SK-N-SH (cell line): ENCODE results near the gene TTC17. TPM values are rescaled to one million over a fixed set of nuclear protein-coding genes. Genes with fewer than 3 reads are reported as not detected.

Experiments used
- CTCF ChIA-PET: fragments of 300-600, 350-600 bp; formaldehyde crosslinking; extraction: SDS; loops from one replicate; lab custom pipeline; 2021; lab: Yijun Ruan, JAX
- POLR2A ChIA-PET: fragments of 350-600 bp; sonication (Branson Sonifier 250); formaldehyde crosslinking; extraction: SDS; loops from one replicate; lab custom pipeline; 2020; ENCODE audit warnings: antibody characterized with exemption, inconsistent platforms; lab: Yijun Ruan, JAX
- DNase-seq: peaks from one replicate; pipeline ENCODE4 v3.0.0; 2012
- H2AFZ ChIP-seq: fragments of 200-600 bp; sonication (generic); 2 replicates; pipeline ENCODE4 v1.8.1; 2016; ENCODE audit warnings: antibody characterized with exemption, mild to moderate bottlenecking, low read depth
- H3F3A ChIP-seq: fragments of 200-600 bp; sonication (generic); replicated peaks from 2 replicates; pipeline ENCODE3; 2016; ENCODE audit warnings: antibody characterized with exemption, mild to moderate bottlenecking; ENCODE audit not compliant: insufficient read depth
- H3K27ac ChIP-seq, 2 experiments: fragments of 200-500 bp in 1 of 2; fragments of 200-600 bp in 1 of 2; sonication (Bioruptor generic) in 1 of 2; sonication (generic), shearing (Covaris generic) in 1 of 2; 2 replicates each; pipeline versions ENCODE4 v1.5.1 to v1.6.1; 2014 to 2016; ENCODE audit warnings: low read depth in 2 of 2, inconsistent platforms in 1 of 2, low read length in 1 of 2, mild to moderate bottlenecking in 1 of 2, mixed read lengths in 1 of 2
- H3K27me3 ChIP-seq: fragments of 200-600 bp; sonication (generic), shearing (Covaris generic); 2 replicates; pipeline ENCODE4 v1.6.1; 2016; ENCODE audit warnings: mixed run types; ENCODE audit not compliant: insufficient read depth
- H3K36me3 ChIP-seq, 2 experiments: fragments of 200-500 bp in 1 of 2; fragments of 200-600 bp in 1 of 2; sonication (Bioruptor generic) in 1 of 2; sonication (generic) in 1 of 2; replicated peaks in 1 of 2; 2 replicates each; pipeline versions ENCODE3 to v1.5.1; 2014 to 2016; ENCODE audit warnings: low read length in 1 of 2, mild to moderate bottlenecking in 1 of 2; ENCODE audit not compliant: insufficient read depth in 2 of 2, control insufficient read depth in 1 of 2
- H3K4me1 ChIP-seq, 2 experiments: fragments of 200-500 bp in 1 of 2; fragments of 200-600 bp in 1 of 2; sonication (Bioruptor generic) in 1 of 2; sonication (generic), shearing (Covaris generic) in 1 of 2; 2 replicates each; pipeline versions ENCODE4 v1.5.1 to v1.6.1; 2014 to 2016; ENCODE audit warnings: low read depth in 1 of 2, low read length in 1 of 2, mixed run types in 1 of 2; ENCODE audit not compliant: insufficient read depth in 2 of 2, control insufficient read depth in 1 of 2
- H3K4me2 ChIP-seq: fragments of 200-600 bp; sonication (generic), shearing (Covaris generic); 2 replicates; pipeline ENCODE4 v1.6.1; 2017; ENCODE audit warnings: mixed run types
- H3K4me3 ChIP-seq, 2 experiments: fragments of 200-500 bp in 1 of 2; fragments of 200-600 bp in 1 of 2; sonication (Bioruptor generic) in 1 of 2; sonication (generic), shearing (Covaris generic) in 1 of 2; 2 replicates each; pipeline versions ENCODE4 v1.5.1 to v1.8.1; 2014 to 2016; ENCODE audit warnings: low read depth in 2 of 2, inconsistent platforms in 1 of 2, low read length in 1 of 2, mild to moderate bottlenecking in 1 of 2, mixed read lengths in 1 of 2, moderate library complexity in 1 of 2
- H3K79me2 ChIP-seq: fragments of 200-600 bp; sonication (generic); 2 replicates; pipeline ENCODE4 v1.8.1; 2017; ENCODE audit warnings: mild to moderate bottlenecking; ENCODE audit not compliant: insufficient read depth
- H3K9ac ChIP-seq: fragments of 200-600 bp; sonication (generic); 2 replicates; pipeline ENCODE4 v1.6.1; 2017; ENCODE audit warnings: mixed run types
- H3K9me2 ChIP-seq: fragments of 200-600 bp; sonication (generic); 2 replicates; pipeline ENCODE4 v1.6.1; 2017; ENCODE audit warnings: mixed run types
- H3K9me3 ChIP-seq: fragments of 200-600 bp; sonication (generic); 2 replicates; pipeline ENCODE4 v1.6.1; 2017; ENCODE audit warnings: mixed run types, mild to moderate bottlenecking, moderate library complexity
- H4K20me1 ChIP-seq: fragments of 200-600 bp; sonication (generic); 2 replicates; pipeline ENCODE4 v1.6.1; 2017; ENCODE audit warnings: mild to moderate bottlenecking, mixed run types; ENCODE audit not compliant: insufficient read depth
- CHD2 ChIP-seq: fragments of 150-350 bp; IDR thresholded peaks from 2 replicates; pipeline ENCODE4 v1.6.1; 2018; ENCODE audit warnings: low read length; ENCODE audit not compliant: partially characterized antibody
- ELF1 ChIP-seq: IDR thresholded peaks from 2 replicates; pipeline ENCODE4 v1.4.0; 2012
- EP300 ChIP-seq, 2 experiments: IDR thresholded peaks; 2 replicates each; pipeline versions ENCODE4 v1.4.0 to v1.6.1; 2012; ENCODE audit warnings: borderline replicate concordance in 1 of 2, low read depth in 1 of 2, low read length in 1 of 2
- EZH2phosphoT487 ChIP-seq: fragments of 200-600 bp; sonication (generic); IDR thresholded peaks from 2 replicates; pipeline ENCODE4 v1.6.1; 2017; ENCODE audit warnings: low read depth, mixed run types, mild to moderate bottlenecking, antibody characterized with exemption, moderate library complexity, borderline replicate concordance
- FOSL2 ChIP-seq: IDR thresholded peaks from 2 replicates; pipeline ENCODE4 v1.4.0; 2012; ENCODE audit warnings: low read depth, mild to moderate bottlenecking, moderate library complexity, borderline replicate concordance
- FOXJ3 ChIP-seq: sonication (generic); formaldehyde crosslinking; IDR thresholded peaks from 2 replicates; pipeline ENCODE4 v1.5.1; 2020; ENCODE audit warnings: mild to moderate bottlenecking, missing genetic modification reagents
- FOXM1 ChIP-seq: IDR thresholded peaks from 2 replicates; pipeline ENCODE4 v1.4.0; 2012; ENCODE audit warnings: low read depth, mild to moderate bottlenecking
- GABPA ChIP-seq: IDR thresholded peaks from 2 replicates; pipeline ENCODE4 v1.4.0; 2012; ENCODE audit warnings: low read depth, mild to moderate bottlenecking
- GATA2 ChIP-seq: sonication (generic); formaldehyde crosslinking; IDR thresholded peaks from 2 replicates; pipeline ENCODE4 v1.5.0; 2020; ENCODE audit warnings: mild to moderate bottlenecking, missing genetic modification reagents
- JUND ChIP-seq: IDR thresholded peaks from 2 replicates; pipeline ENCODE4 v1.4.0; 2012
- MEF2A ChIP-seq: IDR thresholded peaks from 2 replicates; pipeline ENCODE4 v1.4.0; 2012; ENCODE audit warnings: low read depth, borderline replicate concordance
- NFIC ChIP-seq: IDR thresholded peaks from 2 replicates; pipeline ENCODE4 v1.4.0; 2012; ENCODE audit warnings: borderline replicate concordance
- PBX3 ChIP-seq: IDR thresholded peaks from 2 replicates; pipeline ENCODE4; 2012
- REST ChIP-seq: IDR thresholded peaks from 2 replicates; pipeline ENCODE4 v1.6.1; 2012; ENCODE audit warnings: mild to moderate bottlenecking, low read depth, low read length, moderate library complexity
- TAF1 ChIP-seq: IDR thresholded peaks from 2 replicates; pipeline ENCODE4 v1.6.1; 2012; ENCODE audit warnings: low read depth, mild to moderate bottlenecking, low read length, moderate library complexity, borderline replicate concordance
- TEAD4 ChIP-seq: IDR thresholded peaks from 2 replicates; pipeline ENCODE4 v1.4.0; 2012; ENCODE audit warnings: mild to moderate bottlenecking, borderline replicate concordance; ENCODE audit not compliant: insufficient read depth
- WGBS: methylation state at CpG from one replicate; pipeline ENCODE4 v1.1.6; 2017; ENCODE audit warnings: low lambda C conversion rate; 5-methylcytosine and 5-hydroxymethylcytosine counted together
- polyA plus RNA-seq, 3 experiments: library from polyadenylated mRNA; depleted of rRNA; stranded (reverse); fragments of >200 nt; gene quantifications; 2 replicates each; pipeline ENCODE4 v1.2.3, GENCODE V29; 2012
- TF ChIP-seq, protein P1 (sequence below): IDR thresholded peaks from 2 replicates; pipeline ENCODE4 v1.4.0; 2012; ENCODE audit warnings: low read depth
- TF ChIP-seq, protein P2 (sequence below): fragments of 200-600 bp; sonication (generic); IDR thresholded peaks from 2 replicates; pipeline ENCODE4 v1.6.1; 2017; ENCODE audit warnings: antibody characterized with exemption, mild to moderate bottlenecking, moderate library complexity

Gene TTC17
- polyA plus RNA-seq, 1 of the 3 experiments (the other 2 are of a cell fraction), result 66.0 TPM

GRCh38 chr11:43367382-43368178 is 8.9 kb downstream of the TTC17 start:
- Histone ChIP-seq H3K4me2 (no peak overlapping the region), H3K4me3 (no peak overlapping the region), H3K27me3 (no peaks in the 10 kb centered on the region), H3K9ac (no peak overlapping the region), H3K79me2 (peaks cover 99% of the 10 kb centered on the region), H4K20me1 (peaks cover 53% of the 10 kb centered on the region), H3K9me3 (no peaks in the 10 kb centered on the region), H3K4me1 (no peaks in the 10 kb centered on the region; a peak in 1 of 4 replicates), H3K9me2 (no peaks in the 10 kb centered on the region), H3F3A (no peaks in the 10 kb centered on the region), H3K36me3 (peaks cover 11 to 25% of the 10 kb centered on the region in 2 experiments), H2AFZ (no peak overlapping the region), H3K27ac (no peak overlapping the region)
- CTCF ChIA-PET, result no interaction called here
- POLR2A ChIA-PET, result no interaction called here
- DNase-seq, result no peak
- TF ChIP-seq EZH2phosphoT487 (no peak), GABPA (no peak), FOXM1 (no peak)
- WGBS, result 91% methylated on average over 7 of the region's 7 CpGs

DNA sequence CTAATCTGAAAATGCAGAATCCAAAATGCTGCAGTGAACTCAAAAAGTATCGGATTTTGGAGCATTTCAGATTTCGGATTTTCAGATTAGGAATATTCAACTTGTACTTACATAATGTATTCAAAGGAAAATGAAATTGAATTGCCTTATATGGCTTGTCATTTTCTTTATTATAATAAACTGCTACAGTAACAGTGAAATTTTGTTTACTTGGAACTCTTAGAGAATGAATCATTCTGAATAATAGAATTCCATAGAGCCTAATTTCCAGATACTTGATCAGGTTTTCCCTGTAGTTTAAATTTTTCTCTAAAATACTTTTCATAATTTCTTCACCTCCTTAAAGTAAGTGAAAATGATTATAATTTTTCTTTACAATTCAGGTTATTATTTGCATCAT is 17.3 kb downstream of the TTC17 start:
- Histone ChIP-seq H3K9me2 (no peaks in the 10 kb centered on the region), H3K4me1 (no peaks in the 10 kb centered on the region), H3K9ac (no peak overlapping the region), H3K36me3 (peaks cover 23 to 26% of the 10 kb centered on the region in 2 experiments), H3K27ac (no peak overlapping the region), H3F3A (no peaks in the 10 kb centered on the region), H3K27me3 (no peaks in the 10 kb centered on the region), H3K4me2 (no peak overlapping the region), H3K79me2 (peaks cover 85% of the 10 kb centered on the region), H3K4me3 (no peak overlapping the region), H2AFZ (no peak overlapping the region), H4K20me1 (peaks cover 4% of the 10 kb centered on the region), H3K9me3 (no peaks in the 10 kb centered on the region)
- POLR2A ChIA-PET, result no interaction called here
- no peak for DNase-seq
- WGBS, result 94% methylated on average over 2 of the region's 2 CpGs
- TF ChIP-seq FOXM1 (no peak), ELF1 (no peak), TEAD4 (no peak), NFIC (no peak), GABPA (no peak), EP300 (IDR thresholded peaks at IDR 0.05; ENCODE audit: borderline replicate concordance in 1 of 2, low read depth in 1 of 2, low read length in 1 of 2) (no peak), PBX3 (no peak), TAF1 (no peak), REST (no peak), CHD2 (no peak), MEF2A (no peak), FOSL2 (no peak), FOXJ3 (CRISPR knock-in tag) (no peak), GATA2 (CRISPR knock-in tag) (no peak), JUND (no peak)
- TF ChIP-seq, protein P1, sequence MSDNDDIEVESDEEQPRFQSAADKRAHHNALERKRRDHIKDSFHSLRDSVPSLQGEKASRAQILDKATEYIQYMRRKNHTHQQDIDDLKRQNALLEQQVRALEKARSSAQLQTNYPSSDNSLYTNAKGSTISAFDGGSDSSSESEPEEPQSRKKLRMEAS, result no peak
- TF ChIP-seq, protein P2, sequence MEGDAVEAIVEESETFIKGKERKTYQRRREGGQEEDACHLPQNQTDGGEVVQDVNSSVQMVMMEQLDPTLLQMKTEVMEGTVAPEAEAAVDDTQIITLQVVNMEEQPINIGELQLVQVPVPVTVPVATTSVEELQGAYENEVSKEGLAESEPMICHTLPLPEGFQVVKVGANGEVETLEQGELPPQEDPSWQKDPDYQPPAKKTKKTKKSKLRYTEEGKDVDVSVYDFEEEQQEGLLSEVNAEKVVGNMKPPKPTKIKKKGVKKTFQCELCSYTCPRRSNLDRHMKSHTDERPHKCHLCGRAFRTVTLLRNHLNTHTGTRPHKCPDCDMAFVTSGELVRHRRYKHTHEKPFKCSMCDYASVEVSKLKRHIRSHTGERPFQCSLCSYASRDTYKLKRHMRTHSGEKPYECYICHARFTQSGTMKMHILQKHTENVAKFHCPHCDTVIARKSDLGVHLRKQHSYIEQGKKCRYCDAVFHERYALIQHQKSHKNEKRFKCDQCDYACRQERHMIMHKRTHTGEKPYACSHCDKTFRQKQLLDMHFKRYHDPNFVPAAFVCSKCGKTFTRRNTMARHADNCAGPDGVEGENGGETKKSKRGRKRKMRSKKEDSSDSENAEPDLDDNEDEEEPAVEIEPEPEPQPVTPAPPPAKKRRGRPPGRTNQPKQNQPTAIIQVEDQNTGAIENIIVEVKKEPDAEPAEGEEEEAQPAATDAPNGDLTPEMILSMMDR, result no peak
- CTCF ChIA-PET, result no interaction called here
